Measurements from ENCODE around the gene PANK4.
A peak's percentile ranks its signal among the peaks of the same experiment; 100 is the strongest.

PANK4 gene

GRCh38 chr1:2544093-2544874 is 17.9 kb upstream of the PANK4 start:
- no peak for DNase-seq

DNA sequence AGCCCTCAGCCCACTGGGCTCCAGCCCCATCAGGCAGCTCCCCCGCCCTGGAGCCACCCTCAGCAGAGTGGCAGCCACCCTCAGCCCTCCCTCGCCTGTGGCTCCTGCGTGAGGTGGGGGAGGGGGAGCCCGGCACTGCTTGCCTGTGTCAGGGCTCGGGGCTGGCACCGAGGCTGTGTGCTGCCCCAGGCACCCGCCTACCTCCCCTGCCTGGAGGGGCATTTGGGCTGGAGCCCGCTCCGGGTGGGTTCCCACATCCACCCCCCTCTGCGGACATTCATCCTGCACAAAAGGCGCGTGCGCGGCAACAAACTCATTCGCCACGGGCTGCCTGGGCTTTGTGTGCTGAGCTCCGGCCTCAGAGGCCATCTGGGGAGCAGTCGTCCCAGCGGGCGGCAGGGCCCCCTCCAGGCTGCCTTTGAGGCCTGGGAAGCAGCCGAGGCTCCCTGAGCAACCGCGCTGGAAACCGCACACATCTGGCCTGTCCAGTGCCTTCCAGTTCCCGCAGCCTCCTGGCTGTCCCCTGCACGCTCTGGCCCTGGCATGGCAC is 17.2 kb upstream of the PANK4 start:
- DNase-seq: peak; percentile 60

DNA sequence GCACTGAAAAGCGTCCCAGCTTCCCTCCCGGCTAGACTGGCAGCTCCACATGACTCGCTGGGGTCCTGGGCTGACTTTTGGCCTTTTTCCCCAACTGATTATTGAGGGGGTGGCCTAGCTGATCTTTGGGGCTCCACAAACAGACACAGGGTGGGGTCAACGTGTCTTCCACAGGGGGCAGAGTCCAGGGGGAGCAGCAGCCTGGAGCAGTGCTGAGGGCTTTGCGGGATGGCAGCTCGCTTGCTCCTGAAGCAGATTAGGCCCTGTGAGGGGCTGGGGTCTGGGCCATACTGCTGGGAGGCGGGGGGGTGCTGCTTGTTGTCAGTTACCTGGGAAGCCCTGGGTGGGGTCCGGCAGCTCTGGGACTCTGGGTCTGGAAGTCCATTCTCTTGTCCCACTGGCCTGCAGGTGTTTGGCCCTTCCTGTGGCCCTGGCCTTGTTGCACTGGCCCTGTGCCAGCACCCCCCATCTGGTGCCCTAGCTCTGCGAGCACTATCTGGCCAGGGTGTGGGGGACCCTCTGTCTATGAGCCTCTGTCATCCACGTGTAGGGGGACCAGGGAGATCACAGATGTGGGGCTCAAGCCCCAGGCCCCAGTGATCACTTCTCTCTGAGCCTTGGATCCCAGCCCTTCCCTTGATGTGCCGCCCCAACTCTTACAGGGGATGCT is 16.0 kb upstream of the PANK4 start:
- DNase-seq: no peak

DNA sequence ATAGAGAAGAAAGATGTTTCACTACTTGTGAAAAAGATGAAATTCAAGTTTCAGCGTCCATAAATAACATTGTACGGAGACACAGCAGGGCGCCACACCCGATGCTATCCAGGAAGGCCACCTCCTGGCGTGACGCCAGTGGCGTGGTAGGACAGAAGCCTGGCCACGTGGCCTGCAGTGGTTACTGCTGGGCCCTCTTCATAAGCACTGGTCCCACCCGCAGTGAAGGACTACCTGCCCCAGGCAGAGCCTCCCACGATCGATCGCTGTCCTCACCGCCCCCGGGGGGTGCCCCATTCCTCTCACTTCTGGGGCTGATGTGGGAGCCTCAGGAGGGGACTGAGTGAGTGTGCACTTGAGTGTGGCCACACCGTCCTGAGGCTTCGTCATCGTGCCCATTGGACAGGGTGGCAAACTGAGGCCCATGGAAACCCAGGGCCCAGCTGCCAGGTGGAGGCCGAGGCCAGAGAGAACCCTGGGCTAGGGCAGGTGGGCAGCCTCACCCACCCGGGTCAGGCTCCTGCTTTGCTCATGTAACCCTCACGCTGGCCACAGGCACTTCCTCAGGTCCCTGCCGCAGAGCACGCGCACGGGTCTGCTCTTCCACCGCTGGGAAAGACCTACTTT is 15.3 kb upstream of the PANK4 start:
- DNase-seq: peak; percentile 80

DNA sequence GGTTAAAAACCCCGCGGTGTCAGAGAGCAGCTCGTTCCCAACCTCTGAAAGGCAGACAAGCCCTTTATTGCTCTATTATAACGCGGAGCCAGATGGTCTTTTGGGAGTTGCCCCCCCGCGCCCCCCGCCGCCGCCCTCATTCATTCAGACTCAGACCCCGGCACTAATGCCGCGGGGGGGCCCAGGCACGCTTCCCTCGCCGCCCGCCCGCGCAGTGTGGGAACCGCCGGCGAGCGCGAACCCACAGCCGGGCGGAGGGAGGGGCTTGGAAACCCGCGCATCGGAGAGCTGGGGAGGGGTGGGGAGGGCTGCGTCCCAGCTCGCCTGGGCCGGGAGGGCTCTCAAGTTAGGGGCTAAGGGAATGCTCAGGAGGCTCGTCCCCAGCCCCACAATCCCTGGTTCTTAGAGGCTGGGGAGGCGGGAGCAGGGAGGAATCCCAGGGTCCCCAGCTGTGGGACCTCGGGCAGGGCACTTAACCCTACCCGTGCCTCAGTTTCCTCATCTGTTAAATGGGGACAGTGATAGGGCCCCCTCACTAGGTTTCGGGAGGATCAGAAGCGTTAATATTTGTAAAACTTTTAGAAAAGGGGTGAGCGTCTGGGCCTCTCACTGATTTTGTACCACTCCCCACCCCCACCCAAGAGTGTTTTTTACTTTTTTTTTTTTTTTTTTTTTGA is 14.6 kb upstream of the PANK4 start:
- DNase-seq: no peak

GRCh38 chr1:2539312-2539907 is 13.0 kb upstream of the PANK4 start:
- no peak for DNase-seq

GRCh38 chr1:2538872-2539271 is 12.5 kb upstream of the PANK4 start:
- no peak for DNase-seq

- no peak for DNase-seq
Measured at GRCh38 chr1:2538376-2538775, 12.0 kb upstream of the PANK4 start.

GRCh38 chr1:2537784-2538115 is 11.4 kb upstream of the PANK4 start:
- DNase-seq: no peak

GRCh38 chr1:2535981-2536380 is 9.6 kb upstream of the PANK4 start:
- DNase-seq: no peak

GRCh38 chr1:2535455-2535854 is 9.1 kb upstream of the PANK4 start:
- no peak for DNase-seq

- peak; percentile 82 for DNase-seq
Measured at GRCh38 chr1:2534687-2535441, 8.5 kb upstream of the PANK4 start.

DNA sequence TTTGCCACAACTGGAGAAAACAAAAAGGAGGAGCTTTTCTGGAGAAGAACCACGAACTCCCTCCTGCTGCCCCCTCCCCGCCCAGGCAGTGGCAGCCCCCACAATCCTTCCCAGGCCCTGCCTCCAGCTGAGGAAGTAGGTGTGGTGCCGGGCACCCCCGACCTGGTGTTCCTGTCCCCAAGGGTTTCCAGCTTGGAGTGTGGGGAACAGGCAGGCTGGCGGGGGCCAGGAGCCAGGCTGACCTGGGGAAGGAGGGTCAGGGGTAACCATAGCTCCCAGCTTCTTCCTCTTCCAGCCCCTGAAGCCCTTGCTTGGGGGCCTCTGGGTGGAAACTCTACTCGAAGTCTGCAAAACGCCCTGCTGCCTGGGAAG is 7.9 kb upstream of the PANK4 start:
- DNase-seq: no peak

GRCh38 chr1:2533365-2533764 is 7.0 kb upstream of the PANK4 start:
- no peak for DNase-seq

- DNase-seq: no peak
Measured at GRCh38 chr1:2532485-2533160, 6.2 kb upstream of the PANK4 start.

DNA sequence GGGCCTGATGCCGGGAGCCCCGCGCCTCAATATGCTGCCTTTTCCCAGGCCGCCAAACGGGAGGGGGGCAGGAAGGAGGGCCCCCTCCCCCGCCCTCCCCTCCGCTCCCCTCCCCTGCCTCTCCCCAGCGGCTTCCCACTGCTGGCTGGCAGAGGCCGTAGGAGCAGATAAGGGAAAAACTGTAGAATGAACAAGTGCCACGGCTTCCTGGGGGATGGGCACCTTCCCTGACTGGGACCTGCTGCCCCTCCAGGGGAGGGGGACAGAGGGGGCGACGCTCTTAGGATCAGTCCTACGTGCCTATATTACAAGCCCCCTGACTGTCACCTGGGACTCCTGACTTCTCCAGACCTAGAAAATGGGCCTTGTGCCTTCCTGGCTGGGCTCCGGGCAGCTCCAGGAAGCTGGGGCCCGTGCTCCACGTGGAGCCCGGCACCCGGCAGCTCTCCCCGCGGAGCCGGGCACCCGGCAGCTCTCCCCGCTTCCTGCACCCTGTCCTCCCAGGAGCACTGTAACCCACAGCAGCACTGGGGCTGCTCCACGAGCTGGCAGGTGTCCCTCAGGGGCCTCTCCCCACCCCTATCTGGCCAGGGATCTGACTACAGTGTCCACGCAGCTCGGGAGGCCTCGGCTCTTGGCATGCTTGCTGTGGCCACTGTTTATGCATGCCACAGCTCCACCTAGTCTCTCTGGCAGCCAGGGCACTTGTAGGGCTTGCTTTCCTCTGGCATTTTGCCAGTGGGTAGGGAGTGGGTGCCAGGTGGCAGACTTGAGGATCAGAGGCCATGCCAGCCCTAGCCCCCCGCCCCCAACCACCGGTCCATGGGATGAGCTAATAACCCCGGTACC is 4.3 kb upstream of the PANK4 start:
- peak; percentile 83 for DNase-seq

DNA sequence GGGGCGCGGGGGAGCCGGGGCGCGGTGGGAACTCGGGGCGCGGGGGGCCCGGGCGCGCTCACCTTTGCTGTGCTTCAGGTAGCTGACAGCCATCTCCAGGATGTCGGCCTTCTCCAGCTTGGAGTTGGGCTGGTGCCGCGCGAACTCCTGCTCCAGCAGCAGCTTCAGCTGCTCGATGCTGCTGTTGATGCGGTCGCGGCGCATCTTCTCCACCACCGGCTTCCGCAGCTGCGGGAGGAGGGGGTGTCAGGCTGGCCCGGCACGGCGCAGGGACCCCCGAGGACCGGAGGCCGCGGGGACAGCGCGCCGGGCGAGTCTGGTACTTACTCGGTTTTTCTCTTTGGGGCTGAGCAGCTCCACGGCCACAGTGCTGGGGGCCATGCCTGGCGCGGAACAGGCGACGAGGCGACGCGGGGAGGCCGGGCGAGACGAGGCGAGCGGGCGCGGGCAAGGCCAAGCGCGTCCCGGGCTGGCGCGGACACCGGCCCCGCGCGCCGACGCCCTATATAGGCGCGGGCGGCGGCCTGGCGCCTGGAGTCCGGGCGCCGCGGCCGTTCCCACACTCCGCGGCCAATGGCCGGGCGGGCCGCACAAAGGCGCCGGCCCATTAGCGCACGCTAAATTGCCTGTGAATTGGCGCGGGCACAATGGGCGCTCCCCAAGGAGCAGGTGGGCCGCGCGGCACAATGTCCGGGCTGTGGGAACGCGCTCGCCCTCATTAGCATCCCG is 3.6 kb upstream of the PANK4 start, which contains the start of gene HES5:
Gene HES5, minus strand, starts transcription at position 480 of the 729 bp plus-strand sequence. Its CDS starts 99 bp downstream, at position 381.
- DNase-seq: peak; percentile 58

- DNase-seq: no peak
Measured at GRCh38 chr1:2528966-2529783, 2.8 kb upstream of the PANK4 start.

DNA sequence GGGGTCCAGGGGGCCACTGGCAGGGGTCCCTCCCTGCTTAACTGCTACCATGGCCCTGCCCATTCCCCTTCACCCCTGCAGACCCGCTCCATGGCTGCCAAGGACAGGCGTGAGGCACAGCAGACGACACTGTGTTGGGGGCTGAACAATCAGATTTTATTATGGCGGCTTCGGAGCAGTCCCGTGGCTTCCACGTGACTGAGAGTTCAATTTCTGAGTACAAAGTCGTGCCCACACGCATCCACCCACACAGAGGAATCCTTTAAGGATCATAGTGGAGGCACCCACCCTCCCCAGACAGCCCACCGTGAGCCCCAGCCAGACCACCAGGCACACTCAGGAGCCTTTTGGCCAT is 2.2 kb upstream of the PANK4 start:
- no peak for DNase-seq
